Measurements from ENCODE around the gene GJB4. TPM values are rescaled to one million over a fixed set of nuclear protein-coding genes. Genes with fewer than 3 reads are reported as not detected.
A peak's percentile ranks its signal among the peaks of the same experiment; 100 is the strongest.
"Not testable (repeated sequence)": the region's sequence is repeated elsewhere in the genome, so short reads cannot be mapped to it uniquely, and the experiment has no call there.

GJB4 gene
- total RNA-seq, 2 donors from 2014 or later: not detected

DNA sequence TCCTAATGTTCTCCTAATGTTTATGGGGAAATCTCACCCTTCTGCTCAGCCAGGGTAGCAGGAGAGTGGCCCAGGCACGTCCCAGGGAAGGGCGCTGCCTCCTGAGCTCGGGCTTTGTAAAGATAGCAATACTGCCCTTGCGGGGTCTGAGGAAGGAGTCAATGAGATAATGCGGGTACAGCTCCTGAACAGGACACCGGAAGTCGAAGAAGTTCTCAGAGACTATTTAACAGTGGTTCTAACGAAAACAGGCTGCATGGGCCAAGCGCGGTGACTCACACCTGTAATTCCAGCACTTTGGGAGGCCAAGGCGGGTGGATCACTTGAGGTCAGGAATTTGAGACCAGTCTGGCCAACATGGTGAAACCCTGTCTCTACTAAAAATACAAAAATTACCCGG is 22.3 kb upstream of the GJB4 start:
- H3K4me1 Mint-ChIP-seq (ENCODE audit: low read depth); DNase-seq; H3K27me3 Mint-ChIP-seq (ENCODE audit: low read depth); H3K4me3 Mint-ChIP-seq; H3K27ac Mint-ChIP-seq; H3K9me3 Mint-ChIP-seq; ATAC-seq (replicated peaks in 1 of 2); H3K36me3 Mint-ChIP-seq (ENCODE audit: insufficient read depth in 2 of 2): not testable (repeated sequence)

DNA sequence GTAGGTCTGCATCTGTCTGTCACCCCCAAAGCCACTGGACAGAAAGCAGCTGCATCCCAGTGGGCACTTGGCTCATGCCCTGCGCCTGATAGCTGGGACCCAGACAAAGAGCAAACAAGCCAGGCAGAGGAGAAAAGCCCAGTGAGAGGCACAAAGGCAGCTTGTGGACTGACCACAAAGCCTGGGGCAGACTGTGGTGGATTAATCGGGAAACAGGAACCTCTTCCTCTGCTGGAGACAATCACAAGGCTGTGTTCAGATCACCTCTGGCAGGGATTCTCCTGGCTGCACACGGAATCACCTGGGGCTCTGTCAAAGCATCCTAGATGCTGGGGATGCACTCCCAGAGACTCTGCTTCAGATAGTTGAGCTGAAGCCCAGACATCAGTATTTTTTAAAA is 19.9 kb upstream of the GJB4 start:
- no peak overlapping the region for H3K27ac Mint-ChIP-seq
- H3K9me3 Mint-ChIP-seq: no peaks in the 10 kb centered on the region
- H3K4me1 Mint-ChIP-seq (ENCODE audit: low read depth): no peaks in the 10 kb centered on the region
- no peaks in the 10 kb centered on the region for H3K36me3 Mint-ChIP-seq (ENCODE audit: insufficient read depth in 2 of 2)
- H3K4me3 Mint-ChIP-seq: no peak overlapping the region
- ATAC-seq (replicated peaks in 1 of 2) (no peak), DNase-seq (no peak)
- H3K27me3 Mint-ChIP-seq (ENCODE audit: low read depth): no peaks in the 10 kb centered on the region

DNA sequence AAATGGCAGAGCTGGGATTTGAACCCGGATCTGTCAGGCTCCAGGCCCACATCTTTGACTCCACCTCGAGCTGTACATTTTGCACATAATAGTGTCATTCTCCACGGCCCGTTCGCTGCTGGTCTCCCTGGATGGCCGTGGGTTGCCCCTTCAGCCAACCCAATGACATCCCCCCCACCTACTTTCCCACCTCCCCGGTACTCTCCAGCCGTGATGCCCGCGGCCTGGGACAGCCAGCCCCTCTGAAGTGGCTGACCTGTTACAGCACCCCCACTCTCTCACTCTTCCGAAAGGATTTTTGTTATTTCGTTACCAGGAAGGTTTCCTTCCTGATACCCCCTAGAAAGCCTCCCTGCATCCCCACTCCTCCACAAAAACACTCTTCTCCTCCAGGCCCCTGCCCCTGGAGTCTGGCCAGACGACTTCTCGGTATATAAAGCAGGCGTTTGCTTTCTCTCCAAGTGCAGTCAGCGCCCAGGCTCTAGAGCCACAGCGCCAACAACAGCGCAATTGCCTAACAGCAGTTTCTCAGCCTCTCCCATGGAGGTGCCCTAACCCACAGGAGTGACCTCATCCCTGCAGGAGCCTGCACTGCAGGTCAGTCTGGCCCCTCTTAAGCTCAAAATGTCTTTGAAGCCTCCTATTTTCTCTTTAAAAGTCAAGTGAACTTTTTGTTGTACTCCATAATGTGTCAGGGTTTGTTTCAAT is 19.2 kb upstream of the GJB4 start:
- H3K27ac Mint-ChIP-seq: no peak overlapping the region
- H3K4me1 Mint-ChIP-seq (ENCODE audit: low read depth): no peaks in the 10 kb centered on the region
- H3K9me3 Mint-ChIP-seq: no peaks in the 10 kb centered on the region
- ATAC-seq (replicated peaks in 1 of 2): no peak
- no peaks in the 10 kb centered on the region for H3K36me3 Mint-ChIP-seq (ENCODE audit: insufficient read depth in 2 of 2)
- no peak overlapping the region for H3K4me3 Mint-ChIP-seq
- no peak for DNase-seq
- no peaks in the 10 kb centered on the region for H3K27me3 Mint-ChIP-seq (ENCODE audit: low read depth)

DNA sequence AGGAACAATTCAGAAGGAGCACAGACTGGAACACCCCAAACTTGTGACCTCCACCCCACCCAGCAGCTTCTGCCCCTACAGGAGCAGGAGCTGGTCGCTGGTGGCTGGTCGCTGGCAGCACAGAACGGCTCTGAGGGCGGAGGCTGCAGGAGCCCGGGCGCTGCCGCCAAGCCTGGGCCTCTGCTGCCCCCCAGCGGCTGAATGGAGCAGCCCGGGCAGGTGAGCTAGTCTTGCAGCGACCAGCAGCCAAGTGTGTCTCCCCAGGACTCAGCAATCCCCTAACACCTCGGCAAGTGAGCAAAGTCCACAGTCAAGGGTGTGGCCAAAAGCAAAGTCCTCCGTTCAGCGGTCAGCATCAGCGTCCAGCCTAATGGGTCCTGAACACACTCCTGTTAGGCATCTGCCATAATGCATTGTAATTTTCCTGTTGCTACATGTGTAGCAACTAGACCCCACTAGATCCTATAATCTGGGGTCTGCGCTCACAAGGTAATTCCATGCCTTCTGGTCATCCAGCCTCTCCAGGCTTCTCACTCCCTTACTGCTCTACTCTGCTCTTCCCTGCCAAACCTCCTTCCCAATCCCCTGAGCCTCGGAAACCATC is 16.8 kb upstream of the GJB4 start:
- ATAC-seq (replicated peaks in 1 of 2): peak; percentile 88 to 92
- Mint-ChIP-seq H3K36me3 (ENCODE audit: insufficient read depth in 2 of 2) (no peaks in the 10 kb centered on the region), H3K9me3 (no peaks in the 10 kb centered on the region), H3K27me3 (ENCODE audit: low read depth) (no peaks in the 10 kb centered on the region), H3K27ac (no peak overlapping the region), H3K4me1 (ENCODE audit: low read depth) (no peaks in the 10 kb centered on the region), H3K4me3 (no peak overlapping the region)
- peak; percentile 79 to 88 for DNase-seq

DNA sequence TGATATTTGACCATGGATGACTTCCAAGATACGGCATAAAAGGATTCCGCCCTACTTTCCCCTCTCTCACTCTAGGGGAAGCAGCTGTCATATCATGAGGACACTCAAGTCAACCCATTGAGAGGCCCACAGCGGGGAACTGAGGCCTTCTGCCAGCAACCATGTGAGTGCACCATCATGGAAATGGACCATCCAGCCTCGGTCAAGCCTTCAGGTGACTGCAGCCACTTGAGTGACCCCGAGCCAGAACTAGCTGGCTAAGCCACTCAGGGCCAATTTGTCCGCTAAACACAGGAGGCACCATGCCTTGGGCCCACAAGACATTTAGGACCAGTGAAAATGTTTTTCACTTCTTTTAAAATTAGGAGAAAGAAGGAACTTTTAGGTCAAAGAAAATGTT is 15.8 kb upstream of the GJB4 start:
- no peak for DNase-seq
- H3K27me3 Mint-ChIP-seq (ENCODE audit: low read depth): no peaks in the 10 kb centered on the region
- no peak overlapping the region for H3K4me3 Mint-ChIP-seq
- ATAC-seq (replicated peaks in 1 of 2): no peak
- H3K27ac Mint-ChIP-seq: no peak overlapping the region
- no peaks in the 10 kb centered on the region for H3K4me1 Mint-ChIP-seq (ENCODE audit: low read depth)
- no peaks in the 10 kb centered on the region for H3K9me3 Mint-ChIP-seq
- H3K36me3 Mint-ChIP-seq (ENCODE audit: insufficient read depth in 2 of 2): no peaks in the 10 kb centered on the region

DNA sequence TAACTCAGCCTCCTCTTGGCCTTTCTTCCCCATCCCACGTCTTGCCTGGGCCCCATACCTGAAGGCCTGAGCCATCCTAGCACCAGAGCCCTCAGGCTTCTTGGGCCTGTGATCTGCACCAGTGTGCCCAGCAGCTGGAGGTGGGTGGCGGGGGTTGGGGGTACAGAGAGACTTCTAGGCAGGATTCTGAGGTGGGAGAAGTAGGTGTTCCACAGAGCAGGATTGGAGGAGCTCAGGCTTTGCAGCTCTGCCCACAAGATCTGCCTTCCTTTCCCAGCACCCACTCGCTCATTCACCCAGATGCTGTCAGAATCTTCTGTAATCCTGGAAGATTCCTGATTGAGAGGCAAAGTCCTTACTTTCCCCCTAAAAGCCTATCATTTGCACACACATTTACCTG is 14.7 kb upstream of the GJB4 start:
- no peak overlapping the region for H3K27ac Mint-ChIP-seq
- H3K4me1 Mint-ChIP-seq (ENCODE audit: low read depth): no peaks in the 10 kb centered on the region
- DNase-seq (no peak), ATAC-seq (replicated peaks in 1 of 2) (no peak)
- no peak overlapping the region for H3K4me3 Mint-ChIP-seq
- no peaks in the 10 kb centered on the region for H3K9me3 Mint-ChIP-seq
- peaks cover 6% of the 10 kb centered on the region for H3K27me3 Mint-ChIP-seq (ENCODE audit: low read depth)
- H3K36me3 Mint-ChIP-seq (ENCODE audit: insufficient read depth in 2 of 2): no peaks in the 10 kb centered on the region

DNA sequence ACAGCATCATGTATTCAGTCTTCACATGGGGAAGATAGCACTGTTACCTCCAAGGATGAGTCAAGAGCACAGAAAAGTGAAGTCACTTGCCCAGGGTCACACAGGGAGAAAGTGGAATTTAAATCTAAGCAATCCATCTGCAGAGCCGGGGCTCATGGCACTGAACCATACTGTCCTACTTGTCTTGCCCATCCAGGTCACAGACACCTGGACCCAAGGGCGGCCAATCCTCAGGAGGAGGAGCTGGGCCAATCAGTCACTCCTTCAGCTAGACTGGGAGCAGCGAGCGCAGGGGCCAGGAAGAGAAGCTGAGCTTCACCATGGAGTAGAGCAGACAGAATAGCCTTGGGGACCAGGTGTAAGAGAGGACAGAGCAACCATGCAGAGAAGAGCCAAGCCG is 13.9 kb upstream of the GJB4 start:
- H3K36me3 Mint-ChIP-seq (ENCODE audit: insufficient read depth in 2 of 2): no peaks in the 10 kb centered on the region
- no peaks in the 10 kb centered on the region for H3K4me1 Mint-ChIP-seq (ENCODE audit: low read depth)
- DNase-seq (no peak), ATAC-seq (replicated peaks in 1 of 2) (no peak)
- H3K4me3 Mint-ChIP-seq: no peak overlapping the region
- H3K27me3 Mint-ChIP-seq (ENCODE audit: low read depth): peaks cover 7% of the 10 kb centered on the region
- H3K27ac Mint-ChIP-seq: no peak overlapping the region
- no peaks in the 10 kb centered on the region for H3K9me3 Mint-ChIP-seq

DNA sequence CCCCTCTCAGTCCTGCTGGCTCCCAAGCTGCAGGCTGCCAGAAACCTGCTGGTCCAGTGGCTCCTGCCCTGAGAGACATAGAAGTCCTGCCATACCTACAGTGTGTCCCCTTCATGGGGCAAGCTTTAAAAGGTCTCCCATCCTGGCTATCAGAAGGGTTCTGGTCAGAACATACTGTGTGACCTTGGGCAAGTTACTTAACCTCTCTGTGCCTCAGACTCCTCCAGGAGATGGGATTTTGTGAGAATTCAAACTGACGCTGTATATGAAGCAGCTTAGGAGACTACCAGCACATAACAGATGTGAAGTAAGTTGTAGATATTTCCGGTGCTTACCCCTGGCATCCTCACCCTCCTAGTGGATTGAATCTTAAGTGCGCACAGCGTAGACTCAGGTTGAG is 13.4 kb upstream of the GJB4 start:
- H3K36me3 Mint-ChIP-seq (ENCODE audit: insufficient read depth in 2 of 2): no peaks in the 10 kb centered on the region
- ATAC-seq (replicated peaks in 1 of 2) (no peak), DNase-seq (no peak)
- H3K27me3 Mint-ChIP-seq (ENCODE audit: low read depth): peaks cover 7% of the 10 kb centered on the region
- H3K9me3 Mint-ChIP-seq: no peaks in the 10 kb centered on the region
- no peak overlapping the region for H3K27ac Mint-ChIP-seq
- H3K4me1 Mint-ChIP-seq (ENCODE audit: low read depth): no peaks in the 10 kb centered on the region
- H3K4me3 Mint-ChIP-seq: no peak overlapping the region

DNA sequence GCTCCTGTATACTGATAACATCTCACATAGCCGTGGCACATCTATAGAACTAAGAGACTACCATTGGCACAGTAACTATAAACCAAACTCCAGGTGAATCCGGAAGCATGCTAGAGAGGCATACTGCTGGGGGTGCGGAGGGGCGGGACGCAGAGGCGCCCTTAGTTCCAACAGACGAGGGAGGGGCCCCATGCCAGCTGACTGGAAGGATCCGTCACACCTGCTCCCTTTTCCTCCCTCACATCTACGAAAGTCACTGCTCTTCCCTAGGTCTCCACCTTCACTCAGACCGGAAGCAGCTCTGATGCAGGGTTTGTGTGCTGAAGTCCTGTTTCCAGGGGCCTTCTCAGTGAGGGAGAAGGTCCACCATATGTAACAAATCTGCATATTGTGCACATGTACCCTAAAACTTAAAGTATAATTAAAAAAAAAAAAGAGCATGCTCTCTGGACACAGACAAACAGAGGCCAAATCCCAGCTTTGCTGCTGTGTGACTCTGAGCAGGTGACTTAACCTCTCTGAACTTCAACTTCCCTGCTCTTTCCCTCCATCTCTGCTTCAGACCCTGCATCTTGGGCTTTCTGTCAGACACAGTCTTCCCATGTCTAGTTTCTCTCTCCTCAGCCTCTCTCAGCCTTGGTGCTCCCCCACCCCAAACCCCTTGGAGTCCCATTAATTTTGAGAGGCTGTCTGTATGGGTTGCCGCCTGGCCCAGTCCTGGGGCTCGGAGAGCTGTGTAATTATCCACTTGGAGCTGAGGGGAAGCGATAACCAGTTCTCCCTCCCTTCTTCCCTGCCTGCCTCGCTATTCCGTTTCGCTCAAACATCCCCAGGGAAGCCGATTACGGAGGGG is 12.5 kb upstream of the GJB4 start:
- H3K27ac Mint-ChIP-seq: no peak overlapping the region
- H3K27me3 Mint-ChIP-seq (ENCODE audit: low read depth): peaks cover 7% of the 10 kb centered on the region
- DNase-seq (no peak), ATAC-seq (replicated peaks in 1 of 2) (no peak)
- H3K9me3 Mint-ChIP-seq: no peaks in the 10 kb centered on the region
- no peak overlapping the region for H3K4me3 Mint-ChIP-seq
- H3K36me3 Mint-ChIP-seq (ENCODE audit: insufficient read depth in 2 of 2): no peaks in the 10 kb centered on the region
- H3K4me1 Mint-ChIP-seq (ENCODE audit: low read depth): no peaks in the 10 kb centered on the region

DNA sequence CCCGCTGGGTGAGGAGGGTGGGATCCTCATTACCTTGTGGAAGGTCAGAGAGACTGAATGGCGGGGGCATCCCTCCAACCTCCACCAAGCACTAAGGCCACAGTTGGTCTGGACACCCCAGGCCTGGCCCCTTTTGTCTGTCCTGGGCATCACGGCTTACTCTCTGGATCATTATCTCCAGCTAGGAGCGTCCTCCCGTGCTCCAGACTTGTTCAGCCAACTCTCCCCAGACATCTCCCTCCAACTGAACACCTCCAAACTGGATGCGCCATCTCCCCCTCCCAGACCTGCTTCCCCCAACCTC is 11.9 kb upstream of the GJB4 start:
- H3K4me3 Mint-ChIP-seq: no peak overlapping the region
- peaks cover 7% of the 10 kb centered on the region for H3K27me3 Mint-ChIP-seq (ENCODE audit: low read depth)
- no peak for ATAC-seq (replicated peaks in 1 of 2)
- H3K4me1 Mint-ChIP-seq (ENCODE audit: low read depth): no peaks in the 10 kb centered on the region
- H3K36me3 Mint-ChIP-seq (ENCODE audit: insufficient read depth in 2 of 2): no peaks in the 10 kb centered on the region
- no peak for DNase-seq
- no peak overlapping the region for H3K27ac Mint-ChIP-seq
- H3K9me3 Mint-ChIP-seq: no peaks in the 10 kb centered on the region

DNA sequence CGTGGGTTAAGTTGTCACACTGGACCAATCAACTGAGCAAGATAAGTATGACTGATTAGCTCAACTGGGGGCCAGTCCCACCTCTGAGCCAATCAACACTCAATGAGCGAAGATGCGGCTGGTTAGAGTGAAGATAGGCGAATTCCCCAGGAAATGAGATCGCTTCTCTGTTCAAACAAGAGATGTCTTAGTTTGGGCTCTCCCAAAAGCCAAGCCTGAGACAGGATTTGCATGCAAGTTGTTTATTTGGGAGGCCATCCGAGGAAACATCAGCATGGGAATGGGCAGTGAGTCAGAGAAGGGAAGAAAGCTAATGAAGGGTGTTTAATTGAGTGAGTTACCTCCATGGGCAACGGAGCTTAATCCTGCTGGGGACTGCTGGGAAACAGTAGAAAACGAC is 9.5 kb upstream of the GJB4 start:
- no peak for ATAC-seq (replicated peaks in 1 of 2)
- H3K27ac Mint-ChIP-seq: no peak overlapping the region
- no peak for DNase-seq
- H3K9me3 Mint-ChIP-seq: no peaks in the 10 kb centered on the region
- H3K36me3 Mint-ChIP-seq (ENCODE audit: insufficient read depth in 2 of 2): no peaks in the 10 kb centered on the region
- no peak overlapping the region for H3K4me3 Mint-ChIP-seq
- no peaks in the 10 kb centered on the region for H3K4me1 Mint-ChIP-seq (ENCODE audit: low read depth)
- peaks cover 7% of the 10 kb centered on the region for H3K27me3 Mint-ChIP-seq (ENCODE audit: low read depth)

DNA sequence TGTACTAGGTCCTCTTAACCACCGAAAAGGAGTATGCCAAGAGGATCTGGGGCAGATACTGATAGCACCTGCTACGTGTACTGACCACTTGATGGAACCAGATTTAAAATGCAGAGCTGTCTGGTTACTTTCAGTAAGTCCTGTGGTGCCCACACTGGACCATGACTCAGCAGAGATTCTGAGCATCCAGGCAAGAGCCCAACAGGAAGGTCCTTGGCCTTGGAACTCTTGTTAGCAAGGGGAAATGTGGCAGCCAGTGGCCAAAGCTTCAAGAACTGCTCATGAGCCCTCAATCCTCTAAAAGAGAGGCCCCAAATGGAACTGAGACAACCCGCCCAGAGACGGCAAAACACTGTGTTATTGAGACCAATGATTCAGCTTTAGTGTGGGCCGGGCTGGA is 8.9 kb upstream of the GJB4 start:
- Mint-ChIP-seq H3K4me3 (no peak overlapping the region), H3K36me3 (ENCODE audit: insufficient read depth in 2 of 2) (no peaks in the 10 kb centered on the region), H3K27ac (no peak overlapping the region), H3K9me3 (no peaks in the 10 kb centered on the region), H3K27me3 (ENCODE audit: low read depth) (peaks cover 7% of the 10 kb centered on the region), H3K4me1 (ENCODE audit: low read depth) (no peaks in the 10 kb centered on the region)
- DNase-seq (no peak), ATAC-seq (replicated peaks in 1 of 2) (no peak)

DNA sequence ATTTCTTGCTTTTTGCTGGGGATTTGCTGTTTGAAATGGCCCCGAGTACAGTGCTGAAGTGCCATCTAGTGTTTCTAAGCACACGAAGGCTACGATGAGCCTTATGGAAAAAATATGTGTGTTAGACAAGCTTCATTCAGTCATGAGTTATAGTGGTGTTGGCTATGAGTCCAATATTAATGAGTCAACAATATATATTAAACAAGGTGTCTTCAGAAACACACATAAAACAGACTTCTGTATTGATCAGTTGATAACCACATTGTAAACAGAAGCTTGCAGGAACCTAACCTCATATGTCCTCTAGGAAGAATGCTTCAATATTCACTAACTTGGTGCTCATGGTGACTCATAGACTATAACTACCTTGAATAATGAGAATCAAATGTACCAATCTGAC is 6.4 kb upstream of the GJB4 start:
- ATAC-seq (replicated peaks in 1 of 2) (no peak), DNase-seq (no peak)
- Mint-ChIP-seq H3K27ac (no peak overlapping the region), H3K4me3 (no peak overlapping the region), H3K4me1 (ENCODE audit: low read depth) (no peaks in the 10 kb centered on the region), H3K36me3 (ENCODE audit: insufficient read depth in 2 of 2) (no peaks in the 10 kb centered on the region), H3K9me3 (no peaks in the 10 kb centered on the region), H3K27me3 (ENCODE audit: low read depth) (peaks cover 7% of the 10 kb centered on the region)
